Activated CD4-positive, alpha-beta T cell treated with anti-CD3 and anti-CD28 coated beads, Interleukin-2, amount 50 U/mL, for 1 hour (primary cell): Measurements from ENCODE around the gene ZFPM1.
"Not testable (repeated sequence)": the region's sequence is repeated elsewhere in the genome, so short reads cannot be mapped to it uniquely, and the experiment has no call there.

Experiments
- DNase-seq: peaks from one replicate; pipeline ENCODE4 v3.0.0-alpha.2; 2020

The ZFPM1 gene

GRCh38 chr16:88482630-88483391 lies 29.7 kb downstream of the ZFPM1 start:
- no peak for DNase-seq

GRCh38 chr16:88483392-88483641 lies 30.2 kb downstream of the ZFPM1 start:
- DNase-seq: no peak

DNA sequence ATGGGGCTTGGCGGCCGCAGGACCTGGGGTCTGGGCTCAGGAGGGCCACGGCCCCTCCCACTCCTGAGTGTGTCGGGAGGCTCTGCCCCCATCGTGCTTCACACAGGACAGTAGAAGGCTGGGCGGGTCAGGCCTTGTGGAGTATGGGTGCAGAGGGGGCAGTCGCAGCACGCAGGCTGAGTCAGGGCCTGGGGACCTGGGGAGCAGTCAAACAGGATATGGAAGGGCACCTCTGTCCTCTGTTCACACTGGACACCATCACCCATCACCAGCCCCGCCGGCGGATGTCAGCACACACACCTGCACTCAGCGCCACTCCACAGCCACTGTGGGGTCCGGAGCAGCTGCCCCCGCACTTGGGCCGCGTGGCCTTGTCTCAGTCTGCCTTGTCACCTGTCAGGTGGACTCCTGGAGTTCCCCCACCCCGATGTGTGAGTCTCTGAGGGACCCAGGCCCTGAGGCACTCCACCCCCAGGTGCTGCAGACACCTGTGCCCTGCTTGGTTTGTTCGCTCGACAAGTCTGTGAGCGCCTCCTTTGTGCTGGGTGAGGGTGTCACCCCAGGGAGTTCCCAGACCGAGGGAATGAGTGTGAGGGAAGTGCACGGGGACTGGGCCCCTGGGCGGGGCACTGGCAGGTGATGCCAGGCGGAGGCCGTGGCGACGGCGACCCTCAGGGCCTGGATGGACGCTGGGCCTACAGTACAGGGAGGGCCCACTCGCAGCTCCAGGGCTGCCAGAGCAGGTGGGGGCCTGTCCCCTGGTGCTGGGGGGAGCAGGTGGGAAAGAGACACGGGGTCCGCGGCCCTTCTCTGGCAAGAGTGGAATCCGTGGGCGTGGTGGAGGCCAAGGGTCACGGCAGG lies 31.7 kb downstream of the ZFPM1 start:
- no peak for DNase-seq

DNA sequence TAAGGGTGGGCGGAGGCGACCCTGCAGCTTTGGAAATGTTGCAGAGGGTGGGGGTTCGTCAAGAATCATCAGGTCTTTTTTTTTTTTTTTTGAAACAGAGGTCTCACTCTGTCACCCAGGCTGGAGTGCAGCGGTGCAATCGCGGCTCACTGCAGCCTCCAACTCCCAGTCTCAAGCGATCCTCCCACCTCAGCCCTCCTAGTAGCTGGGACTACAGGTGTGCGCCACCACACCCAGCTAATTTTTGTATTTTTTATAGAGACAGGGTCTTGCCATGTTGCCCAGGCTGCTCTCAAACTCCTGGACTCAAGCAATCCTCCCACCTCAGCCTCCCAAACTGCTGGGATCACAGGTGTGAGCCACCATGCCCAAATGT lies 32.3 kb downstream of the ZFPM1 start:
- not testable (repeated sequence) for DNase-seq

DNA sequence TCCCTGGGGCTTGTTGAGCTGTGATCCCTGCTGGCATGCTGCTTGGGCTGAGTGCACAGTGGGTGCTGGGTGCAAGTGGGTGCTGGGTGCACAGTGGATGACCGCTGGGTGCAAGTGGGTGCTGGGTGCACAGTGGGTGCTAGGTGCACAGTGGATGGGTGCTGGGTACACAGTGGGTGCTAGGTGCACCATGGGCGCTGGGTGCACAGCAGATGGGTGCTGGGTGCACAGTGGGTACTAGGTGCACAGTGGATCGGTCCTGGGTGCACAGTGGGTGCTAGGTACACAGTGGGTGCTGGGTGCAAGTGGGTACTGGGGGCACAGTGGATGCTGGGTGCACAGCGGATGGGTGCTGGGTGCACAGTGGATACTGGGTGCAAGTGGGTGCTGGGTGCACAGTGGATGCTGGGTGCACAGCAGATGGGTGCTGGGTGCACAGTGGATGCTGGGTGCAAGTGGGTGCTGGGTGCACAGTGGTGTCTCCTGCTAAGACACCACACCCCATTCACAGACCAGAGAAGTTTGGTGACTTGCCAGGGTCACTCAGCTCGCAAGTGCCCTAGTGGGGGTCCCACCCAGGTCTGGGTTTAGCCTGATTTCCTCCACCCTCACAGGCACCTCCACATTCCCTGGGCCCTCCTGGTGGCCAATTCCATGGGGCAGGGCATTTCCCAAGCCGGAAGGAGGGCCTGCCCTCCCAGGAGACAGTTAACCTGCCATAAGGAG lies 33.5 kb downstream of the ZFPM1 start:
- no peak for DNase-seq

GRCh38 chr16:88487124-88487432 lies 34.0 kb downstream of the ZFPM1 start:
- no peak for DNase-seq

- no peak for DNase-seq
These were observed 35.1 kb downstream of the ZFPM1 start for GRCh38 chr16:88487920-88488851.

- DNase-seq: no peak
These were observed 36.2 kb downstream of the ZFPM1 start for GRCh38 chr16:88489163-88489741.

GRCh38 chr16:88491001-88491559 lies 38.0 kb downstream of the ZFPM1 start:
- no peak for DNase-seq

- no peak for DNase-seq
These were observed 38.7 kb downstream of the ZFPM1 start for GRCh38 chr16:88491560-88492310.

- no peak for DNase-seq
These were observed 40.8 kb downstream of the ZFPM1 start for GRCh38 chr16:88493879-88494278.

- no peak for DNase-seq
These were observed 41.5 kb downstream of the ZFPM1 start for GRCh38 chr16:88494335-88495154.

DNA sequence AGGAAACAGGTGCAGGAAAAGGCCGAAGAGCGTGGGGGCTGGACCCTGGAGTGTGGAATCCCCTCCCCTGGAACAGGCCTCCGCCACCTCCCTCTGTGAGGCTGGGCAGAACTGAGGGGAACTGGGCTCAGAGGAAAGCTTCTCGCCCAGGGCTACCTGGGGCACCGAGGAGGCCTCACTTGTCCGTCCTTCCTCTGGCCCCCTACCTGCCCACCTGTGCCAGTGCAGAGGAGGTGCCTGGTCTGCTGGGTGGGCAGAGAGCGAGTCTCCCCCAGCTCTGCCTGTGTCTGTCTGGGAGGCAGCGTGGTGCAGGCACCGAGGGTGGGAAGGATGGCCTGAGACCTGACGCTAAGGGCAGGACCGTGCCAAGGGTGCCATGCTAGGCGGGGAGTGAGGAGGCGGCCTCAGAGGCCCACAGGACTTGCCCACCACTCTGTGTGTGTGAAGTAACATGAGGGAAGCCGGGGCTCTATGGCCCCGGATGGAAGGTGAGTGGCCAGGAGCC lies 42.2 kb downstream of the ZFPM1 start:
- no peak for DNase-seq

DNA sequence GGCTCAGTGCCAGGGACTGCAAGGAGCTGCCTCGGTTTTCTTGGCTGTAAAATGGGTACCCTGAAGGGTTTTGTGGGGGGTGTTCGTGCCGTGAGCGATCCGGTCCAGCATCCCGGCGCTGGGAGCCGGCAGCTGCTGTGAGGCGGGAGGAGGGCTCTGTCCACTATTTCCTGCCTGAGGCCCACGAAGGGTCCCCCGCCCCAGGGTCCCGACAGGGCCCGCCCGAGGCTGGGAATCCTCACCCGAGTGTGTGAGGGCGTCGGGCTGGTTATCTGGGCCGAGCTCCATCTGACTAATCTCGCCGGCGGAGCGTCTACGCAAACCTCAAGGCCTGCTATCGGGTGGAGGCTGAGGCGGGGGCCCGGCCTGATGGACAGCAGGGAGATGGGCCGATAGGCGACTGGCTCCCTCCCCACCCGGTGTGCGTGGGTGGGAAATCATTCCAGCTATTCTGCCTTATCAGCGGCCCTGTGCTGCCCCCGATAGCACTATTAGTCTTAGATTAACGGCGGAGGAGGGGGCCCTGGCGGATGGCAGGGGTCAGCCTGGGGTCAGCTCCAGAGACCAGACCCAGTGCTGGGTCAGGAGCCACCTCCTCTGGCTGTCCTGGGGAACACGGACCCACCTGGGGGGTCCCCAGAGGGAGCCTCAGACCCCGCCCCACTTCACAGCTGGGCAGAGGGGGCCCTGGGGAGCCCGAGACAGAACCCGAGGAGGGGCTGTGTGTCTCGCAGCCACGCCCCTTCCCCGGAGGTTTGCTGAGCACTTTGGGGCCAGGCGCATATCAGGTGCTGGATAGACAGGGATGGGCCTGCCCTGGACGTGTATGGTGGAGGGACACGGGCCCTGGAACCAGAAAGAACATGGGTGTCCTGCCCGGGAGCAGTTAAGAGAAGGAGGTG lies 44.7 kb downstream of the ZFPM1 start:
- DNase-seq: no peak

DNA sequence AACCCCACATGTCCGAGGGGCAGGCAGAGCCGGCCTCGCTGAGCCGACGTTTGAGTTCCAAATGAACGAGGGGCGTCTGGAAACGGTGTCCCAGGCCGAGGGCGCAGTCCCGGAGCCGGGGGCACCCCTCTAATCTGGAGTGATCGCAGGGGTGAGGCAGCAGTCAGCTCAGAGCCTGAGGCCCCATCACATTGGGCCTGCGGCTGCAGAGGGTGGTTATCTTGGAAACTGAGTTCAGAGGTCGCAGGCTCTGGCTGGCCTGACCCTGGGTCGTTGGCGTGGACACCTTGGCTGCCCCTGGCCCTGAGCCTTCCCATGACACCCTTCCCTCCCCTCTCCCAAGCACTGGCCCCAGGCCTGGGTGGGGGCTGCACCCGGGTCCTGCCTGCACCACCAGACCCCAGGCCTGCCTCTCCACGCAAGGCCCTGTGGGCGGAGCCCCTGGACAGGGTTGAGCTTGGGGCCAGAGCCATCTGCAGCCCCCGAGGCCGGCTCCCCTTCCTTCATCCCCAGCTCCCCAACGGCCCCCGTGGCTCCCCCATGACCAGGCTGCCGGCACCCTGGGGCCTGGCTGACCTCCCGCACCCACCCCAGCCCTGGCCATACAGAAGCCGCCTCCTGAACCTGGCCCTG lies 45.6 kb downstream of the ZFPM1 start:
- no peak for DNase-seq

DNA sequence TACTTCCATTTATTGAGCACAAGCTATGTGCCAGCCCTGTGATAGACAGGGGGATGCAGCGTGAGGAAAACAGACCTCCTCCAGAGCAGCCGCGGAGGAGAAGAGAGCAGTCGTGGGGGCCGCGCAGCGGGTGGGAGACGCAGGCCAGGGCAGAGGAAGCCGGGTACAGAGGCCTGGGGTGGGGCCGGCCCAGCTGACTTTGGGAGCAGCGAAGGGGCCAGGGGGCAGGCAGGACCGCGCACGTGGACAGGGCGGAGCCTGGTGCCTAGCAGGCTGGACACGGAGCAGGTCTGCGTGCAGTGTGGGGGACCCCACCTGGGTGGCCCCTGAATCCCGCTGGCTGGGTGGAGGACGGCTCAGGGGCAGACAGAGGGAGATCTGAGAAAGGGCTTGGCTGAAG lies 46.2 kb downstream of the ZFPM1 start:
- DNase-seq: no peak

GRCh38 chr16:88499836-88500251 lies 46.8 kb downstream of the ZFPM1 start:
- DNase-seq: no peak

- no peak for DNase-seq
These were observed 47.2 kb downstream of the ZFPM1 start for GRCh38 chr16:88500255-88500661.

DNA sequence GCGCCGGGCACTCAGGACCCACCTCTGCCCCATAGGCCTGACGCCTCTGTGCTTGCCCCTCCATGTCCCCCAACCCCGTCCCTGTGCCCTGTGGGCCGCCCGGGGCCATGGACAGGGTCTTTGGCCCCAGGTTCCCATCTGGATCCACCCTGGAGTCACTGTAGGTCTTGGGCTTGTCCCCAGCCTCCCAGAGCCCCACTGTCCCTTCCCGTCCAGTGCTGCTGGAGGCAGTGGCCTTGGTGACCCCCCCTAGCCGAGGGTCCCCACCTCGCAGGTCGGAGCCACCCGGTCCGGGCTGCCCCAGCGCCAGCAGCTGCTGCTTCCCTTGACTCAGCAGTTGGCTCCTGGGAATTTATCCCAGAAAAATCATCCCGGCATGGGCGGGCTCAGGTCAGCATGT lies 49.3 kb downstream of the ZFPM1 start:
- no peak for DNase-seq
